Stimulated activated memory B cell treated with anti-CD40 and anti-IgM and Interleukin-4, amounts not matched to agents 10 μg/mL and 1 μg/mL and 100 μg/mL, for 72 hours (primary cell): ENCODE data around the gene POU6F2.
A peak's percentile ranks its signal among the peaks of the same experiment; 100 is the strongest.

Source experiments
- ATAC-seq: fragments of 150-1000 bp; cut with Tn5 transposase; 2 replicates; pipeline ENCODE4 v1.10.0; 2021
- H3K27ac Mint-ChIP-seq: one replicate; pipeline ENCODE4 v1.8.0; 2022; ENCODE audit warnings: mild to moderate bottlenecking, mixed read lengths
- H3K27me3 Mint-ChIP-seq: one replicate; pipeline ENCODE4 v1.8.0; 2022; ENCODE audit warnings: mixed read lengths
- H3K36me3 Mint-ChIP-seq: one replicate; pipeline ENCODE4 v1.8.0; 2022; ENCODE audit warnings: mixed read lengths
- H3K4me1 Mint-ChIP-seq: one replicate; pipeline ENCODE4 v1.8.0; 2022; ENCODE audit warnings: mixed read lengths
- H3K4me3 Mint-ChIP-seq: one replicate; pipeline ENCODE4 v1.8.0; 2022; ENCODE audit warnings: mild to moderate bottlenecking, moderate library complexity, mixed read lengths
- H3K9me3 Mint-ChIP-seq: one replicate; pipeline ENCODE4 v1.8.0; 2022; ENCODE audit warnings: mixed read lengths

POU6F2 gene

GRCh38 chr7:39105720-39106119 lies 128.0 kb downstream of the POU6F2 start:
- Mint-ChIP-seq H3K36me3 (no peaks in the 10 kb centered on the region), H3K4me1 (no peaks in the 10 kb centered on the region), H3K27me3 (peaks cover 8% of the 10 kb centered on the region), H3K9me3 (no peaks in the 10 kb centered on the region), H3K4me3 (no peak overlapping the region), H3K27ac (no peak overlapping the region)
- peak; percentile 52 for ATAC-seq

GRCh38 chr7:39125846-39126245 lies 148.1 kb downstream of the POU6F2 start:
- H3K4me1 Mint-ChIP-seq: no peaks in the 10 kb centered on the region
- H3K9me3 Mint-ChIP-seq: no peaks in the 10 kb centered on the region
- no peak overlapping the region for H3K27ac Mint-ChIP-seq
- peaks cover 22% of the 10 kb centered on the region for H3K27me3 Mint-ChIP-seq
- no peak for ATAC-seq
- no peak overlapping the region for H3K4me3 Mint-ChIP-seq
- no peaks in the 10 kb centered on the region for H3K36me3 Mint-ChIP-seq

- Mint-ChIP-seq H3K4me3 (no peak overlapping the region), H3K27me3 (peaks cover 22% of the 10 kb centered on the region), H3K36me3 (no peaks in the 10 kb centered on the region), H3K27ac (no peak overlapping the region), H3K4me1 (no peaks in the 10 kb centered on the region), H3K9me3 (no peaks in the 10 kb centered on the region)
- no peak for ATAC-seq
These were observed 149.3 kb downstream of the POU6F2 start for GRCh38 chr7:39127058-39127457.

GRCh38 chr7:39128287-39128843 lies 150.7 kb downstream of the POU6F2 start:
- Mint-ChIP-seq H3K27ac (no peak overlapping the region), H3K4me1 (no peaks in the 10 kb centered on the region), H3K4me3 (no peak overlapping the region), H3K36me3 (no peaks in the 10 kb centered on the region), H3K27me3 (peaks cover 22% of the 10 kb centered on the region), H3K9me3 (no peaks in the 10 kb centered on the region)
- no peak for ATAC-seq

GRCh38 chr7:39130274-39130673 lies 152.6 kb downstream of the POU6F2 start:
- no peak for ATAC-seq
- no peak overlapping the region for H3K4me3 Mint-ChIP-seq
- no peaks in the 10 kb centered on the region for H3K9me3 Mint-ChIP-seq
- no peaks in the 10 kb centered on the region for H3K36me3 Mint-ChIP-seq
- H3K27ac Mint-ChIP-seq: no peak overlapping the region
- no peaks in the 10 kb centered on the region for H3K4me1 Mint-ChIP-seq
- H3K27me3 Mint-ChIP-seq: peaks cover 17% of the 10 kb centered on the region

GRCh38 chr7:39130857-39131526 lies 153.3 kb downstream of the POU6F2 start:
- H3K4me3 Mint-ChIP-seq: no peak overlapping the region
- H3K27ac Mint-ChIP-seq: no peak overlapping the region

GRCh38 chr7:39132306-39132705 lies 154.6 kb downstream of the POU6F2 start:
- Mint-ChIP-seq H3K36me3 (no peaks in the 10 kb centered on the region), H3K4me1 (no peaks in the 10 kb centered on the region), H3K27ac (no peak overlapping the region), H3K4me3 (no peak overlapping the region), H3K27me3 (peaks cover under 1% of the 10 kb centered on the region), H3K9me3 (no peaks in the 10 kb centered on the region)
- ATAC-seq: no peak

More at GRCh38 chr7:39130857-39131526, 153.3 kb downstream of the POU6F2 start:
- peaks cover 10% of the 10 kb centered on the region for H3K27me3 Mint-ChIP-seq
- no peak for ATAC-seq
- no peaks in the 10 kb centered on the region for H3K36me3 Mint-ChIP-seq
- no peaks in the 10 kb centered on the region for H3K9me3 Mint-ChIP-seq
- H3K4me1 Mint-ChIP-seq: no peaks in the 10 kb centered on the region

- H3K27me3 Mint-ChIP-seq: no peaks in the 10 kb centered on the region
- ATAC-seq: no peak
- no peaks in the 10 kb centered on the region for H3K36me3 Mint-ChIP-seq
- H3K4me1 Mint-ChIP-seq: no peaks in the 10 kb centered on the region
- no peak overlapping the region for H3K27ac Mint-ChIP-seq
- peaks cover 3% of the 10 kb centered on the region for H3K9me3 Mint-ChIP-seq
- H3K4me3 Mint-ChIP-seq: no peak overlapping the region
These were observed 155.4 kb downstream of the POU6F2 start for GRCh38 chr7:39133088-39133487.

- Mint-ChIP-seq H3K27ac (no peak overlapping the region), H3K9me3 (peaks cover 8% of the 10 kb centered on the region), H3K4me3 (no peak overlapping the region), H3K27me3 (no peaks in the 10 kb centered on the region), H3K36me3 (no peaks in the 10 kb centered on the region), H3K4me1 (no peaks in the 10 kb centered on the region)
- ATAC-seq: no peak
These were observed 159.8 kb downstream of the POU6F2 start for GRCh38 chr7:39137480-39137879.

DNA sequence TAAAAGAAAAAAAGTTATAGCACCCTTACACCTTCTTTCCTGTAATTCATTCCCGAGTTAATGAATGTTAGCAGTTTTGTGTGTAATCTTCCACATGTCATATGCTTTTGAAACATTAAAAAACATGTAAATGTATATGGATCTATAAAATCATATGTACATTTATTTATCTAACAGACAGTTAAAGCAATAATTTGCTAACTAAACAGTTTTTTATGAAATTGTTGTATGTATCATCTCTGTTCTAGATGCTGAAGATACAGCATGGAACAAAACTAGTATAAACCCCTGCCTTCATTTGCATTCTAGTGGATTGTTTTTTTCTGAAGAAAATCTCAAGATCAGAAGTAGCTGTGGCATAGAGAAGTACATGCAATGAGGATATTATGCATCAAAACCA lies 165.0 kb downstream of the POU6F2 start:
- Mint-ChIP-seq H3K4me1 (no peaks in the 10 kb centered on the region), H3K36me3 (no peaks in the 10 kb centered on the region), H3K9me3 (peaks cover 6% of the 10 kb centered on the region), H3K27ac (no peak overlapping the region), H3K4me3 (no peak overlapping the region), H3K27me3 (no peaks in the 10 kb centered on the region)
- ATAC-seq: no peak

DNA sequence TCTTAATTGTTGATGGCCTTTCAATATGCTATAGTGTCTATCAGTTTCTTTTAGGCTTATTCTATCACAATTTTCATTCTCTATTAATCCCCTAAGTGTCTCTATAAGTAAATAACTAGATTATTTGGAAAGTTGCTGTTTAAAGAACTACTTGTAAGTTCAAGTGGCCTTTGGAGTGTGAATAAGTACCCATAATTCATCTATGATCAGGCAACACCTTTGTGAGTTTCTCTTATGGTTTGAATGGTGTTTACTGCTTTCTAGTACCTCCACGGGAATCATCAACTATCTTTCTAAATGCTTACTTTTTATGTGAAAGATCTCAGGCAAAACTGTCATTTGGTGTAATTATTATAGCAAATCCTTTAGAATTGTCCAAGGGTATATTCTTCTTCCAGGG lies 166.7 kb downstream of the POU6F2 start:
- Mint-ChIP-seq H3K36me3 (no peaks in the 10 kb centered on the region), H3K27me3 (no peaks in the 10 kb centered on the region), H3K9me3 (peaks cover 8% of the 10 kb centered on the region), H3K27ac (no peak overlapping the region), H3K4me3 (no peak overlapping the region), H3K4me1 (no peaks in the 10 kb centered on the region)
- no peak for ATAC-seq

- Mint-ChIP-seq H3K27me3 (no peaks in the 10 kb centered on the region), H3K27ac (no peak overlapping the region), H3K9me3 (peaks cover 8% of the 10 kb centered on the region), H3K4me3 (no peak overlapping the region), H3K36me3 (no peaks in the 10 kb centered on the region), H3K4me1 (no peaks in the 10 kb centered on the region)
- no peak for ATAC-seq
These were observed 167.6 kb downstream of the POU6F2 start for GRCh38 chr7:39145283-39145682.

- no peak for ATAC-seq
- Mint-ChIP-seq H3K27ac (no peak overlapping the region), H3K9me3 (peaks cover 3% of the 10 kb centered on the region), H3K36me3 (no peaks in the 10 kb centered on the region), H3K4me3 (no peak overlapping the region), H3K27me3 (no peaks in the 10 kb centered on the region), H3K4me1 (no peaks in the 10 kb centered on the region)
These were observed 168.2 kb downstream of the POU6F2 start for GRCh38 chr7:39145935-39146334.

DNA sequence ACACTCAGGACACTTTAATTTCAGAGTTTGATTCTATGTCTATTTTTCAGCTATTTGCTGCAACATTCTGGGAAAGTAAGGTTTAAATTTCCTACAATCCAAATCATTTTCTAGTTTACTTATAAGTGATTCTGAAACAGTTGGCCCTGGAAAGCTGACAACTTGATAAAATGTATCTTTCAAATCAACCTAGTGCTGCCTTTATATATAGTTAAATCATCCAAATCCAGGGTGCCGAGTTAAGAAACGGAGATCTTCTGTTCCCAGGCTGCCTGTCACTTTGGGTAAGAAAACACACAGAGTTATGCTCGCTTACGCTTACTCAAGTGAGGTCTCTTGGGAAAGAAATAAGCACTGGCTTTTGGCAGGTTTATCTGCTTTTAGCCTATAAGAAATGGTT lies 175.0 kb downstream of the POU6F2 start:
- peaks cover 3% of the 10 kb centered on the region for H3K9me3 Mint-ChIP-seq
- no peak overlapping the region for H3K4me3 Mint-ChIP-seq
- ATAC-seq: no peak
- H3K27me3 Mint-ChIP-seq: peaks cover 8% of the 10 kb centered on the region
- no peak overlapping the region for H3K27ac Mint-ChIP-seq
- H3K4me1 Mint-ChIP-seq: no peaks in the 10 kb centered on the region
- no peaks in the 10 kb centered on the region for H3K36me3 Mint-ChIP-seq

GRCh38 chr7:39153113-39153512 lies 175.4 kb downstream of the POU6F2 start:
- no peak for ATAC-seq
- Mint-ChIP-seq H3K27ac (no peak overlapping the region), H3K36me3 (no peaks in the 10 kb centered on the region), H3K27me3 (peaks cover 8% of the 10 kb centered on the region), H3K9me3 (peaks cover 3% of the 10 kb centered on the region), H3K4me1 (no peaks in the 10 kb centered on the region), H3K4me3 (no peak overlapping the region)

DNA sequence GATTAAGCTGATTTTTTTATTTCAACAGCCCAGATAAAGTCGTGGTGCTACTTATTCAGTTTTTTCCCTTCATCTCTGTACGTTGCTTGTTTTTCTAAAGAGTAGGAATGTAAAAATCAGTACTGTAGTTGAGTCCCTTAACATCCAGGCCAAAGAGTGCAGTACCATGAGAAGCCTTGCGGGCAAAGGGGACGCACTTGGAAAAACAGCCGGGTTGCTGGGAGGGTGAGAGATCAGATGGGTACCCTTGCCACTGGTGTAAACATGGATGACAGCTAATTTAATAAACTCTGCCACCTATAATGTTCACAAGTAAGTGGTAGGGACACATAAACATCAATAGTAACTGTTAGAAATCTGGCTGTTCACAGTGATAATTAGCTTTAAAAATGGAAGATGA lies 175.9 kb downstream of the POU6F2 start:
- Mint-ChIP-seq H3K27ac (no peak overlapping the region), H3K4me3 (no peak overlapping the region), H3K36me3 (no peaks in the 10 kb centered on the region), H3K9me3 (no peaks in the 10 kb centered on the region), H3K4me1 (no peaks in the 10 kb centered on the region), H3K27me3 (peaks cover 8% of the 10 kb centered on the region)
- ATAC-seq: no peak
